Measurements from ENCODE around the gene INVS. TPM values are rescaled to one million over a fixed set of nuclear protein-coding genes. Genes with fewer than 3 reads are reported as not detected.

Gene INVS
- polyA plus RNA-seq, 3 donors: 2.9 to 6.7 (median 4.2) TPM

DNA sequence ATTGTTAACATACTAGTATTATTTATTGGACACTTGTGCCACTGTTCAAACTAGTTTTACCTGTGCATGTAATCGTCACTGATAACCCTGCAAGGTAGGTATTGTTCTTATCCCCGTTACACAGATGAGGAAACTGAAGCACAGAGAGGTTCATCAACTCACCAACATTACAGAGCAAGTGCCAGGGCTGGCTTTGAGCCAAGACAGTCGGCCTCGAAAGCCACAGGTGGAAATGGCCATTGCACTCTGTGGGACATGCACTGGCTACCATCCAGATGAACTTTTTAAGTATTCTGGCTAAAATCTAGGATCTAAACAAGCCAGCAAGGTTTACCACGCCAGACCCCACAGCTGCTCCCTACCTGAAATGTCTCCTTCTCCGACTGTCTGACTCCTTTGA, 195.8 kb downstream of the INVS start:
- no peak overlapping the region for H3K27ac Mint-ChIP-seq
- H3K36me3 Mint-ChIP-seq: peaks cover 57 to 92% of the 10 kb centered on the region in 2 donors
- intact Hi-C loops (cut with micrococcal nuclease): no loop called here
- Histone ChIP-seq H3K4me2 (replicated peaks; ENCODE audit: extremely low read depth, low read length, poor library complexity, severe bottlenecking) (no peak overlapping the region), H3K4me1 (ENCODE audit: control insufficient read depth in 1 of 2, insufficient read depth in 2 of 2, low read length in 2 of 2) (no peaks in the 10 kb centered on the region), H3K36me3 (replicated peaks in 1 of 2; ENCODE audit: control insufficient read depth in 1 of 2, insufficient read depth in 2 of 2, low read length in 2 of 2) (peaks cover 21 to 94% of the 10 kb centered on the region in 2 donors), H4K20me1 (ENCODE audit: insufficient read depth, low read length) (no peaks in the 10 kb centered on the region), H3K9ac (ENCODE audit: insufficient read depth, low read length, poor library complexity, severe bottlenecking) (no peak overlapping the region), H3K9me3 (replicated peaks in 1 of 2; ENCODE audit: control insufficient read depth in 1 of 2, insufficient read depth in 1 of 2, low read length in 2 of 2) (no peaks in the 10 kb centered on the region), H3K27ac (ENCODE audit: low read depth in 1 of 2, low read length in 2 of 2) (no peak overlapping the region), H3K27me3 (ENCODE audit: control insufficient read depth in 2 of 2, insufficient read depth in 2 of 2, low read length in 2 of 2) (no peaks in the 10 kb centered on the region), H3K79me2 (ENCODE audit: insufficient read depth, low read length) (no peaks in the 10 kb centered on the region), H3K4me3 (replicated peaks in 1 of 3; ENCODE audit: low read depth in 2 of 3, low read length in 3 of 3) (no peak overlapping the region), H2AFZ (ENCODE audit: insufficient read depth, low read depth, low read length, poor library complexity, severe bottlenecking) (no peak overlapping the region)
- WGBS (ENCODE audit: insufficient coverage): 66% methylated on average over 4 of the region's 6 CpGs
- no peak overlapping the region for H3K4me3 Mint-ChIP-seq
- DNase-seq: no peak
- peaks cover 0 to 4% (median 0%) of the 10 kb centered on the region in 7 donors for H3K9me3 Mint-ChIP-seq
- H3K27me3 Mint-ChIP-seq (ENCODE audit: low read depth in 3 of 3): no peaks in the 10 kb centered on the region
- no peaks in the 10 kb centered on the region for H3K4me1 Mint-ChIP-seq
- TF ChIP-seq, protein P1, sequence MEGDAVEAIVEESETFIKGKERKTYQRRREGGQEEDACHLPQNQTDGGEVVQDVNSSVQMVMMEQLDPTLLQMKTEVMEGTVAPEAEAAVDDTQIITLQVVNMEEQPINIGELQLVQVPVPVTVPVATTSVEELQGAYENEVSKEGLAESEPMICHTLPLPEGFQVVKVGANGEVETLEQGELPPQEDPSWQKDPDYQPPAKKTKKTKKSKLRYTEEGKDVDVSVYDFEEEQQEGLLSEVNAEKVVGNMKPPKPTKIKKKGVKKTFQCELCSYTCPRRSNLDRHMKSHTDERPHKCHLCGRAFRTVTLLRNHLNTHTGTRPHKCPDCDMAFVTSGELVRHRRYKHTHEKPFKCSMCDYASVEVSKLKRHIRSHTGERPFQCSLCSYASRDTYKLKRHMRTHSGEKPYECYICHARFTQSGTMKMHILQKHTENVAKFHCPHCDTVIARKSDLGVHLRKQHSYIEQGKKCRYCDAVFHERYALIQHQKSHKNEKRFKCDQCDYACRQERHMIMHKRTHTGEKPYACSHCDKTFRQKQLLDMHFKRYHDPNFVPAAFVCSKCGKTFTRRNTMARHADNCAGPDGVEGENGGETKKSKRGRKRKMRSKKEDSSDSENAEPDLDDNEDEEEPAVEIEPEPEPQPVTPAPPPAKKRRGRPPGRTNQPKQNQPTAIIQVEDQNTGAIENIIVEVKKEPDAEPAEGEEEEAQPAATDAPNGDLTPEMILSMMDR (IDR thresholded peaks at IDR 0.05): no peak

DNA sequence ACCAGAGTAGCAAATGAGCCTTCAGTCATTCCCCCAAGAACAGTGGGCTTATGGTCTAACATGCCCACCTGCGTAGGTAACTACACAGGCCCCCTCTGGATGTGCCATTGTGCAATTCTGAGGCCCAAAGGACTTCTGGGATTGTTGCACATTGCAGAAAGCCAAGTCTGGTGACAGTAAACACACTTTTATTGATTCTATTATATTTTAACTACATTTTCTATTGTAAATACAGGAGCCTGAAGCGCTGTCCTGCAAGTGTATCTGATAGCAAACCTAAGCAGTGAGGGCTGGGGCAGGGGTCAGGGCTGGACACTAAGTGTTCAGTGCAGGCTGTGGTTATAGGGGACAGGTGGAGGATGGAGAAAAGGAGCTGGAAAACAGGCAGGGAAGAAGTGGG, 196.2 kb downstream of the INVS start:
- no peaks in the 10 kb centered on the region for H3K27me3 ChIP-seq (ENCODE audit: control insufficient read depth in 2 of 2, insufficient read depth in 2 of 2, low read length in 2 of 2)
- H3K9ac ChIP-seq (ENCODE audit: insufficient read depth, low read length, poor library complexity, severe bottlenecking): no peak overlapping the region
- WGBS (ENCODE audit: insufficient coverage): no CpG with 5 or more reads among the region's 2 CpGs
- H2AFZ ChIP-seq (ENCODE audit: insufficient read depth, low read depth, low read length, poor library complexity, severe bottlenecking): no peak overlapping the region
- H3K79me2 ChIP-seq (ENCODE audit: insufficient read depth, low read length): no peaks in the 10 kb centered on the region
- peaks cover 25 to 94% of the 10 kb centered on the region in 2 donors for H3K36me3 ChIP-seq (replicated peaks in 1 of 2; ENCODE audit: control insufficient read depth in 1 of 2, insufficient read depth in 2 of 2, low read length in 2 of 2)
- TF ChIP-seq, protein P1 (IDR thresholded peaks at IDR 0.05): no peak
- H4K20me1 ChIP-seq (ENCODE audit: insufficient read depth, low read length): no peaks in the 10 kb centered on the region
- intact Hi-C loops (cut with micrococcal nuclease): no loop called here
- H3K4me1 Mint-ChIP-seq: no peaks in the 10 kb centered on the region
- no peak for DNase-seq
- H3K9me3 ChIP-seq (replicated peaks in 1 of 2; ENCODE audit: control insufficient read depth in 1 of 2, insufficient read depth in 1 of 2, low read length in 2 of 2): no peaks in the 10 kb centered on the region
- no peak overlapping the region for H3K4me3 ChIP-seq (replicated peaks in 1 of 3; ENCODE audit: low read depth in 2 of 3, low read length in 3 of 3)
- H3K9me3 Mint-ChIP-seq: peaks cover 0 to 1% (median 0%) of the 10 kb centered on the region in 7 donors
- H3K27ac ChIP-seq (ENCODE audit: low read depth in 1 of 2, low read length in 2 of 2): no peak overlapping the region
- peak overlapping the region in 1 of 7 donors; percentile 1 for H3K27ac Mint-ChIP-seq
- H3K4me1 ChIP-seq (ENCODE audit: control insufficient read depth in 1 of 2, insufficient read depth in 2 of 2, low read length in 2 of 2): no peaks in the 10 kb centered on the region
- no peaks in the 10 kb centered on the region for H3K27me3 Mint-ChIP-seq (ENCODE audit: low read depth in 3 of 3)
- no peak overlapping the region for H3K4me2 ChIP-seq (replicated peaks; ENCODE audit: extremely low read depth, low read length, poor library complexity, severe bottlenecking)
- peaks cover 60 to 91% of the 10 kb centered on the region in 2 donors for H3K36me3 Mint-ChIP-seq
- H3K4me3 Mint-ChIP-seq: no peak overlapping the region
